ENCODE data around the gene SLC37A3.

- TF ChIP-seq CTCF (IDR thresholded peaks at IDR 0.05; ENCODE audit: low read depth, low read length, missing input control), result no peak
- no peak for TF ChIP-seq TAF1 (conservative IDR thresholded peaks at IDR 0.05)
- TF ChIP-seq HNF4A (conservative IDR thresholded peaks at IDR 0.05), result no peak
- TF ChIP-seq ATF3 (IDR thresholded peaks at IDR 0.05), result no peak
- no peak for TF ChIP-seq REST (IDR thresholded peaks at IDR 0.05)
- TF ChIP-seq SP1 (IDR thresholded peaks at IDR 0.05), result no peak
Observed at GRCh38 chr7:140400381-140400780, 2.1 kb upstream of the SLC37A3 start.
